Activated CD4-positive, alpha-beta T cell treated with anti-CD3 and anti-CD28 coated beads for 36 hours (primary cell): ENCODE measurements around the gene NLN. TPM values are rescaled to one million over a fixed set of nuclear protein-coding genes. Genes with fewer than 3 reads are reported as not detected.
"Not testable (repeated sequence)": the region's sequence is repeated elsewhere in the genome, so short reads cannot be mapped to it uniquely, and the experiment has no call there.

Experiments used
- ATAC-seq: fragments of 200-7000 bp; cut with Tn5 transposase; one replicate; pipeline ENCODE4 v1.10.0; 2021; ENCODE audit warnings: mild to moderate bottlenecking, moderate library complexity
- CTCF ChIA-PET: fragments of 350-600 bp; sonication (Branson Sonifier 250); formaldehyde crosslinking; loops from one replicate; lab custom pipeline; 2021; ENCODE audit warnings: antibody characterized with exemption; lab: Charles Lee
- POLR2A ChIA-PET: fragments of 350-600 bp; sonication (Branson Sonifier 250); formaldehyde crosslinking; loops from one replicate; lab custom pipeline; 2021; ENCODE audit warnings: antibody characterized with exemption, inconsistent platforms; lab: Charles Lee
- DNase-seq: peaks from one replicate; pipeline ENCODE4 v3.0.0-alpha.2; 2020
- H3K27ac Mint-ChIP-seq: one replicate; pipeline ENCODE4 v1.8.0; 2021; ENCODE audit warnings: mixed read lengths
- H3K27me3 Mint-ChIP-seq: one replicate; pipeline ENCODE4 v1.8.0; 2021; ENCODE audit warnings: mixed read lengths
- H3K36me3 Mint-ChIP-seq: one replicate; pipeline ENCODE4 v1.8.0; 2021; ENCODE audit warnings: low read depth, mixed read lengths
- H3K4me1 Mint-ChIP-seq: one replicate; pipeline ENCODE4 v1.8.0; 2021; ENCODE audit warnings: mixed read lengths
- H3K4me3 Mint-ChIP-seq: one replicate; pipeline ENCODE4 v1.8.0; 2021; ENCODE audit warnings: mild to moderate bottlenecking, moderate library complexity, mixed read lengths
- H3K9me3 Mint-ChIP-seq: one replicate; pipeline ENCODE4 v1.8.0; 2021; ENCODE audit warnings: low read depth, mixed read lengths
- intact Hi-C, 2 experiments: fragments of 100-400 bp; cut with DNase I in 1 of 2; cut with micrococcal nuclease in 1 of 2; formaldehyde crosslinking; loops; one replicate each; pipeline versions ENCODE4 v1.14.2 to v1.15.1; 2022 to 2024; cut with DNase I, micrococcal nuclease
- total RNA-seq, 2 experiments: library from RNA; stranded (reverse); gene quantifications; one replicate each; pipeline ENCODE4 v1.2.3, GENCODE V29; 2021

Gene NLN
- total RNA-seq, 2 experiments from 2014 or later, result 30.9 to 33.8 TPM

DNA sequence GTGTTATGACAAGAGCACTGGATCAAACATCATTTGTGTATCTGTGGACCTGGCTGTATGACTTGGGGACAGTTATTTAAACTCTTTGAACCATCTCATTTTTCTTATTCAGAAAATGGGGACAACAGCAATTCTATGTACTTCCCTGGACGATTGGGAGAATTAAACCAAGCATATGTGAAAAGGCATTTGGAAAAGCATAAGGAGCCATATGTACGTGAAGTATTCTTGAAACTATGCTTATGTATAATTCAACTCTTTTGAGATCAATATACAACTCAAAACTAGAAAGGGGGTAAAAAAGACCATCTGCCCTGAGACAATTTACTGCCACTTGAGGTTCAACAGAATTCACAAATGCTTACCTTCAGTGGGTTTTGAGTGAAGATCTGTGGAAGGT is 75.5 kb downstream of the NLN start:
- no peaks in the 10 kb centered on the region for H3K27me3 Mint-ChIP-seq
- ChIA-PET CTCF (interaction anchor here (1.0 kb wide), 1 partner anchor 9 kb away, joined by 4 read pairs; no protein-coding TSS in a partner anchor), POLR2A (no interaction called here)
- H3K4me1 Mint-ChIP-seq, result peaks cover 13% of the 10 kb centered on the region
- intact Hi-C loops, result no loop called here
- H3K27ac Mint-ChIP-seq, result no peak overlapping the region
- peaks cover 3% of the 10 kb centered on the region for H3K9me3 Mint-ChIP-seq
- no peak for DNase-seq
- peaks cover 25% of the 10 kb centered on the region for H3K36me3 Mint-ChIP-seq
- ATAC-seq, result no peak
- H3K4me3 Mint-ChIP-seq, result no peak overlapping the region

DNA sequence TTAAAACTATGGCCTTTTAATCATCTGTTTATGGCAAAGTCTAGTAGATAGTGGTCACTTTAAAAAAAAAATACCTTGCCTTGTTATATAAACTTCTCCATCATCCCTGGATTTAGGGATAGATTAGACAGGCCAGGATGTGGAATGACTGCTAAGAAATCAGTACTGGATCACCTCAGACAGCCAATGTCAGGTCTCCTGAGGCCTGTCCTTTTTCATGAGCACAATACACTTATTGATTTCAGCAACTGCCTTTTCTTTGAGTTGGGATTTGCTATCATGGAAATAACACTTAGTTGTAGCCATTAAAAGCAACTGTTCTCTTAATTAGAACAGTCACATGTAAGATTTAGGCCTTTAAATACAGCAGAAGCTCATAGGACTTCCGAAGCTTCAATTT is 77.9 kb downstream of the NLN start:
- H3K36me3 Mint-ChIP-seq, result peaks cover 34% of the 10 kb centered on the region
- H3K27ac Mint-ChIP-seq, result no peak overlapping the region
- no peak overlapping the region for H3K4me3 Mint-ChIP-seq
- peaks cover 29% of the 10 kb centered on the region for H3K4me1 Mint-ChIP-seq
- DNase-seq (no peak), ATAC-seq (no peak)
- peaks cover 3% of the 10 kb centered on the region for H3K9me3 Mint-ChIP-seq
- CTCF ChIA-PET, result no interaction called here
- no peaks in the 10 kb centered on the region for H3K27me3 Mint-ChIP-seq
- POLR2A ChIA-PET, result no interaction called here
- intact Hi-C loops, result loop anchor here (5.0 to 10.0 kb wide), 3 partner anchors 125 to 342 kb away; partner anchors contain the start of genes ERBIN (in 1 of the 2) and SREK1 (in 1 of the 2)

DNA sequence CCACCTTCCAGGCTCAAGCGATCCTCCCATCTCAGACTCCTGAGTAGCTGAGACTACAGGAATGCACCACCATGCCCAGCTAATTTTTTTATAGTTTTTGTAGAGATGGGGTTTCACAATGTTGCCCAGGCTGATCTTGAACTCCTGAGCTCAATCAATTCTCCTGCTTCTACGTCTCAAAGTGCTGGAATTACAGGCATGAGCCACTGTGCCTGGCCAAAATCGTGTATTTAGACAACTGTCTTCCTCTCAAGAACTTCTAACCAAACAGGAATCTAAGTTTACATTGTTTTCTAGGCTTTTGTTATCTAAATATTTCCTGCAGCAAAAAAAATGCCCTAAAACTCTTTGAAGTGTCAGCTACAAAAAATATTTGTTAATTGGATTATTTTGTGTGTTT is 78.8 kb downstream of the NLN start:
- peaks cover 42% of the 10 kb centered on the region for H3K36me3 Mint-ChIP-seq

GRCh38 chr5:65801352-65801783 is 79.4 kb downstream of the NLN start:
- ATAC-seq, result no peak
- Mint-ChIP-seq H3K4me3 (no peak overlapping the region), H3K27ac (no peak overlapping the region), H3K36me3 (peaks cover 47% of the 10 kb centered on the region), H3K9me3 (peaks cover 3% of the 10 kb centered on the region), H3K4me1 (peaks cover 37% of the 10 kb centered on the region), H3K27me3 (peaks cover 2% of the 10 kb centered on the region)
- ChIA-PET CTCF (interaction anchor here (0.9 to 1.0 kb wide), 2 partner anchors 11 to 40 kb away, joined by 3 to 4 read pairs; no protein-coding TSS in a partner anchor), POLR2A (interaction anchor here (0.7 kb wide), 1 partner anchor 61 kb away, joined by 3 read pairs; no protein-coding TSS in a partner anchor)
- intact Hi-C loops, result loop anchor here (5.0 to 10.0 kb wide), 3 partner anchors 123 to 341 kb away; partner anchors contain the start of genes ERBIN (in 1 of the 2) and SREK1 (in 1 of the 2)
- DNase-seq, result no peak

More for the DNA sequence above, 78.8 kb downstream of the NLN start:
- no peak overlapping the region for H3K4me3 Mint-ChIP-seq
- peaks cover 2% of the 10 kb centered on the region for H3K27me3 Mint-ChIP-seq
- ATAC-seq (no peak), DNase-seq (no peak)
- intact Hi-C loops, result loop anchor here (5.0 to 10.0 kb wide), 3 partner anchors 124 to 342 kb away; partner anchors contain the start of genes ERBIN (in 1 of the 2) and SREK1 (in 1 of the 2)
- peaks cover 3% of the 10 kb centered on the region for H3K9me3 Mint-ChIP-seq
- ChIA-PET POLR2A (no interaction called here), CTCF (interaction anchor here (0.9 kb wide), 1 partner anchor 11 kb away, joined by 4 read pairs; no protein-coding TSS in a partner anchor)
- H3K4me1 Mint-ChIP-seq, result peaks cover 38% of the 10 kb centered on the region
- no peak overlapping the region for H3K27ac Mint-ChIP-seq

DNA sequence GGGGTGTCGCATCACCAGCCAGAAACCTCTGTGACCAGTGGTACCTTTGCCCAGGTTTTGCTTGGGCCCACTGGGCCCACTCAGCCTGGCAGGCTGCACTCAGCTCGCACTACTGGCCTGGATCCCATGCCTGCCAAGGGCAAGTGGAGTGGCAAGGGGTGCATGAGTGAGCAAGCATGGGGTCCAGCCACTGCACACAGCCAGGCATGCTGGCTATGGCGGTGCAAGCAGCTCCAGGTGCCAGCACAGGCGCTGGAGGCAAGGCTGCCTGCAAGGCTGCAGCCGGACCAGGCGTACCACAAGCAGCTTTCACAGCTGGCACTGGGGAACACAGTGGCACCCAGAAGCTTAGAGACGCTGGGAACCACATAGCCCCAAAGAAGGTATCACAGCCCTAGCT is 80.1 kb downstream of the NLN start:
- CTCF ChIA-PET, result interaction anchor here (1.0 kb wide), 1 partner anchor 40 kb away, joined by 3 read pairs; no protein-coding TSS in a partner anchor
- Mint-ChIP-seq H3K36me3 (peaks cover 47% of the 10 kb centered on the region), H3K27me3 (peaks cover 2% of the 10 kb centered on the region), H3K4me3 (no peak overlapping the region), H3K9me3 (peaks cover 3% of the 10 kb centered on the region), H3K4me1 (peaks cover 30% of the 10 kb centered on the region), H3K27ac (no peak overlapping the region)
- DNase-seq (no peak), ATAC-seq (no peak)
- POLR2A ChIA-PET, result no interaction called here
- intact Hi-C loops, result loop anchor here (5.0 to 10.0 kb wide), 3 partner anchors 123 to 340 kb away; partner anchors contain the start of genes ERBIN (in 1 of the 2) and SREK1 (in 1 of the 2)

DNA sequence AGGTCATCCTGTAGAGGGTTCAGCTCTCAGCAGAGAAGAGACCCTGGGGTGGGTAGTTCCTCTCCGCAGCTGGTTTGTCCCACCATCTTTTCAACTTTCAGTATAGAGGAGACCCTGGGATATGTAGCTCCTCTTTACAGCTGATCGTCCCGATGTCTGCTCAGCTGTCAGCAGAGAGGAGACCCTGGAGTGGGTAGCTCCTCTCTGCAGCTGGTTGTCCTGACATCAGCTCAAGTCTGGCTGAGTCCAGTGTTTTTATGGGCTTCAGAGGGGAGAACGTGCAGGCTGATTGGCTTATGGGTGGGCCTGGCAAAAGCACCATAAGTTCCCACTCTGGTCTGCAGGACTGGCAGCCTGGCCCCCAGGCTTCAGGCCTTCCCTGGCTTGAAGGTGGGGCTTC is 80.8 kb downstream of the NLN start:
- peaks cover 3% of the 10 kb centered on the region for H3K9me3 Mint-ChIP-seq
- ChIA-PET CTCF (interaction anchor here (0.6 to 0.7 kb wide), 2 partner anchors 100 to 356 kb away, joined by 3 read pairs; no protein-coding TSS in a partner anchor), POLR2A (no interaction called here)
- H3K27me3 Mint-ChIP-seq, result peaks cover 2% of the 10 kb centered on the region
- H3K36me3 Mint-ChIP-seq, result peaks cover 42% of the 10 kb centered on the region
- H3K27ac Mint-ChIP-seq, result no peak overlapping the region
- intact Hi-C loops, result loop anchor here (5.0 to 10.0 kb wide), 3 partner anchors 122 to 339 kb away; partner anchors contain the start of genes ERBIN (in 1 of the 2) and SREK1 (in 1 of the 2)
- DNase-seq, result peak; percentile 29
- ATAC-seq, result no peak
- peaks cover 30% of the 10 kb centered on the region for H3K4me1 Mint-ChIP-seq
- H3K4me3 Mint-ChIP-seq, result no peak overlapping the region

DNA sequence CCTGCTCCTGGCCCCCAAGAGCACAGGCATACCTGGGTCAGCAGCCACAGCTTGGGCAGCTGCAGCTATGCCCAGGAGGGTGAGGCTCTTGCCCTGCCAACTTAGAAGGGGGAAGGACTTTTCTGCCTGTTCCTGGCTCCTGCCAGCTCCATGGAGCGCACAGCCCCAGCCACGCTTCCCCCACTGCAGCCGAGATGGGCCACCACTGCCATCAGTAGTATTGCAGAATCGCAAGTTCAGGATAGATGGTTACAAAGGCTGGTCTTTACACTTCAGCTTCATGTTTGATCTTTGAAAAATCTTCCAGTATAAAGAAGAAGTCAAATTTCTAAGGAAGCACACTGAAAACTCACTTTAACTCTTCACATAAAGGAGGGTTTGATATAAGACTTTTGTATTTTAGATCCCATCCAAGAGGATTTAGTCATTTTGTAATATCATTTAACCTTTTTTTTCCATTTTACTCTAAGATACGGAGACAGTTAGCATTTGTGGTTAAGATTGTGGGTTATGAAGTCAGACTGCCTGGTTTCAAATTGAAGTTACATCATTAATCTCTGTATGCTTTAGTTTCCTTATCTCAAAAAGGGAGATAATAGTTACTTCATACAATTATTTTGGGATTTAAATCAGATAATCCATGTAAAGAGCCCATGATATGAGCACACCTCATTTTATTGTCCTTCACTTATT is 81.8 kb downstream of the NLN start:
- peak; percentile 59 for ATAC-seq
- peak; percentile 27 for DNase-seq
- peak overlapping the region; percentile 19 for H3K27ac Mint-ChIP-seq
- peaks cover 3% of the 10 kb centered on the region for H3K9me3 Mint-ChIP-seq
- peaks cover 38% of the 10 kb centered on the region for H3K36me3 Mint-ChIP-seq
- no peak overlapping the region for H3K4me3 Mint-ChIP-seq
- peaks cover 2% of the 10 kb centered on the region for H3K27me3 Mint-ChIP-seq
- H3K4me1 Mint-ChIP-seq, result peaks cover 30% of the 10 kb centered on the region
- intact Hi-C loops, result loop anchor here (2.0 to 10.0 kb wide), 4 partner anchors 61 to 338 kb away; partner anchors contain the start of genes ERBIN (in 1 of the 2) and SREK1 (in 1 of the 2)
- CTCF ChIA-PET, result interaction anchor here (0.7 to 1.0 kb wide), 4 partner anchors 8 to 376 kb away, joined by 3 to 4 read pairs (median 3); no protein-coding TSS in a partner anchor
- POLR2A ChIA-PET, result no interaction called here

- H3K4me1 Mint-ChIP-seq, result peaks cover 30% of the 10 kb centered on the region
- peak overlapping the region; percentile 47 for H3K27ac Mint-ChIP-seq
- intact Hi-C loops, result loop anchor here (2.0 to 10.0 kb wide), 2 partner anchors 62 to 120 kb away; partner anchors contain the start of gene ERBIN (in 1 of the 2)
- H3K9me3 Mint-ChIP-seq, result peaks cover 3% of the 10 kb centered on the region
- ChIA-PET POLR2A (interaction anchor here (0.6 kb wide), 2 partner anchors 42 to 365 kb away, joined by 3 to 4 read pairs; no protein-coding TSS in a partner anchor), CTCF (interaction anchor here (0.7 kb wide), 1 partner anchor 47 kb away, joined by 3 read pairs; no protein-coding TSS in a partner anchor)
- DNase-seq (no peak), ATAC-seq (peak; percentile 60)
- no peak overlapping the region for H3K4me3 Mint-ChIP-seq
- H3K36me3 Mint-ChIP-seq, result peaks cover 47% of the 10 kb centered on the region
- H3K27me3 Mint-ChIP-seq, result peaks cover 2% of the 10 kb centered on the region
These were observed 83.1 kb downstream of the NLN start for GRCh38 chr5:65805089-65805488.

DNA sequence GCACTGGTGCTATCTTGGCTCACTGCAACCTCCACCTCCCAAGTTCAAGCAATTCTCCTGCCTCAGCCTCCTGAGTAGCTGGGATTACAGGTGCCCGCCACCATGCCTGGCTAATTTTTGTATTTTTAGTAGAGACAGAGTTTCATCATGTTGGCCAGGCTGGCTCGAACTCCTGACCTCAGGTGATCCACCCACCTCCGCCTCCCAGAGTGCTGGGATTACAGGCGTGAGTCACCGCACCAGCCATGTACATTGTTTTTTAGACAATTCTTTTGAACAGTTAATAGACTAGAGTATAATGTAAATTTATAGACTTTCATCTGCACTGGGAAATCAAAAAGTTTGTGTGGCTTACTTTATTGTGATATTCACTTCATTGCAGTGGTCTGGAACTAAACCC is 85.5 kb downstream of the NLN start:
- H3K4me3 Mint-ChIP-seq, ATAC-seq, H3K27ac Mint-ChIP-seq, DNase-seq, POLR2A ChIA-PET, H3K27me3 Mint-ChIP-seq, H3K9me3 Mint-ChIP-seq: not testable (repeated sequence)
- Mint-ChIP-seq H3K36me3 (peaks cover 40% of the 10 kb centered on the region), H3K4me1 (peaks cover 31% of the 10 kb centered on the region)
- CTCF ChIA-PET, result interaction anchor here (1.3 kb wide), 1 partner anchor 59 kb away, joined by 3 read pairs; no protein-coding TSS in a partner anchor
- intact Hi-C loops, result loop anchor here in 1 of 2 experiments (10.0 kb wide), 1 partner anchor 117 kb away; the partner anchor contains the start of gene ERBIN

DNA sequence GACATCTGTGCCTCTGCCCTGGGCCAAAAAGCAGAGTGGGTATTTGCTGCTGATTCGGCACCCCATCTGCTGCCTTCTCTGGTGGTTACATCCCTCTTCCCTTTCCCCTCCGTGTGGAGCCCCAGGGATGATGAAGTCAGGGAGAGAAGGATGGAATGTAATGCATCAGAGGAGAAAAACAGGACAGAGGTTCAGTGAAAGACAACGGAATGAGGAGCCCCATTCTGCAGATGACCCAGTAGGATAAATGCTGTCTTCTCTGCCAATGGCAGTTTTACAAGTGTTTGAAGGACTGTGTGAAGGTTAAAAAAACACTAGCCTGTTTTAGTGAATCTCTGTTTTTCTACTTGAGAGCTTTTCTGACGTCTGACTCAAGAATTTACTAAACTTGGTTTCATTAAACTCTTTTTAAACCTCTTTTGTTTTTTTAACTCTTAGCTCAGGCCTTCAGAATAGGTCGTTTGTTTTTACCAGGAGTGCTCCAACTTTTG is 86.3 kb downstream of the NLN start:
- DNase-seq (no peak), ATAC-seq (no peak)
- POLR2A ChIA-PET, result no interaction called here
- Mint-ChIP-seq H3K4me3 (no peak overlapping the region), H3K27me3 (peaks cover 2% of the 10 kb centered on the region), H3K9me3 (no peaks in the 10 kb centered on the region), H3K36me3 (peaks cover 38% of the 10 kb centered on the region), H3K27ac (no peak overlapping the region), H3K4me1 (peaks cover 38% of the 10 kb centered on the region)
- intact Hi-C loops, result loop anchor here in 1 of 2 experiments (10.0 kb wide), 1 partner anchor 117 kb away; the partner anchor contains the start of gene ERBIN
- CTCF ChIA-PET, result interaction anchor here (1.3 kb wide), 1 partner anchor 58 kb away, joined by 3 read pairs; no protein-coding TSS in a partner anchor
